ENCODE data around the gene UBL3.

The UBL3 gene

DNA sequence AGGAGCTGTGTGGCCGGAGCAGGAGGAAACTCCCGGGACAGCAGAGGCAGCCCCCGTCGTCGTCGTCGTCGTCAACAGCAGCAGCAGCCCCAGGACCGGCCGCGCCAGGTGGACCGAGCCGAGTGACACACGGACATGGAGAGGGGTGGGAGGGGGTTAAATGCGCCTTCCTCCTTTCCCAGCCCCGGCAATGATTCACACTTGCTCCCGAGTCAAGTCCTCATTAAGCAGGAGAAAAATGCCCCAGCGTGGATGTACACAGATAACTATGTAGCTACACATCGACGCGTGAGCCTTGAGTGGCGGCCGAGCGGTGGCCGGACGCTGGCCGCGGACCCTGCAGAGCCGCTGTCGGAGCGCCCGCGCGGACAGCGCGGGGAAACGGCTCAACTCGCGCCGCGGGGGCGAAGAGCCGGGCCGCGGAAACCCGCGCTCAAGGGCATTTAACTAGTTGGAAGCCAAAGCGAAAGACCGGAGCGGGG lies 645 bp downstream of the UBL3 start:
- peak overlapping the region; percentile 81 for H4K12ac ChIP-seq (ENCODE audit: low read depth, low read length)
- H3K36me3 ChIP-seq (ENCODE audit: control insufficient read depth in 1 of 2, insufficient read depth in 2 of 2, low read length in 2 of 2), result no peaks in the 10 kb centered on the region
- no peaks in the 10 kb centered on the region for H3K27me3 ChIP-seq (ENCODE audit: insufficient read depth, low read length)
- DNase-seq, result peak; percentile 93 to 95
- H4K8ac ChIP-seq (ENCODE audit: low read depth, low read length), result peak overlapping the region; percentile 87
- H3K27ac ChIP-seq (ENCODE audit: low read depth, low read length), result peak overlapping the region; percentile 100
- peak overlapping the region; percentile 61 for H2BK12ac ChIP-seq (ENCODE audit: low read length)
- H3K9me3 ChIP-seq (ENCODE audit: insufficient read depth, low read depth, low read length), result no peaks in the 10 kb centered on the region
- H3K4me2 ChIP-seq (ENCODE audit: low read length), result peak overlapping the region; percentile 72
- peak overlapping the region; percentile 74 for H2AFZ ChIP-seq (ENCODE audit: insufficient read depth, low read length, poor library complexity)
- peak overlapping the region; percentile 91 for H3K23ac ChIP-seq (ENCODE audit: low read length)
- peak overlapping the region; percentile 98 for H2BK120ac ChIP-seq (ENCODE audit: insufficient read depth, low read length, poor library complexity)
- peaks cover 23% of the 10 kb centered on the region for H3K79me1 ChIP-seq (ENCODE audit: low read length)
- peak overlapping the region; percentile 89 for H3K4ac ChIP-seq (ENCODE audit: low read depth, low read length)
- H3K4me1 ChIP-seq (ENCODE audit: control insufficient read depth in 1 of 2, insufficient read depth in 2 of 2, low read length in 2 of 2), result no peaks in the 10 kb centered on the region
- peak overlapping the region; percentile 95 for H2AK5ac ChIP-seq (ENCODE audit: low read length)
- H3K9ac ChIP-seq (ENCODE audit: low read length), result peak overlapping the region; percentile 100
- H3K18ac ChIP-seq (ENCODE audit: low read length), result peak overlapping the region; percentile 96
- H3K79me2 ChIP-seq (ENCODE audit: control insufficient read depth, insufficient read depth, low read length, poor library complexity), result peaks cover 19% of the 10 kb centered on the region
- H3K4me3 ChIP-seq (ENCODE audit: low read depth, low read length), result peak overlapping the region; percentile 98
- peak overlapping the region; percentile 99 for H2BK5ac ChIP-seq (ENCODE audit: low read depth, low read length, poor library complexity)
- H3K14ac ChIP-seq (ENCODE audit: low read length), result peak overlapping the region; percentile 87
- peak overlapping the region; percentile 98 for H4K91ac ChIP-seq (ENCODE audit: low read depth, low read length)
- no CpG with 5 or more reads among the region's 50 CpGs for WGBS (ENCODE audit: extremely low coverage, insufficient coverage, insufficient read length)

DNA sequence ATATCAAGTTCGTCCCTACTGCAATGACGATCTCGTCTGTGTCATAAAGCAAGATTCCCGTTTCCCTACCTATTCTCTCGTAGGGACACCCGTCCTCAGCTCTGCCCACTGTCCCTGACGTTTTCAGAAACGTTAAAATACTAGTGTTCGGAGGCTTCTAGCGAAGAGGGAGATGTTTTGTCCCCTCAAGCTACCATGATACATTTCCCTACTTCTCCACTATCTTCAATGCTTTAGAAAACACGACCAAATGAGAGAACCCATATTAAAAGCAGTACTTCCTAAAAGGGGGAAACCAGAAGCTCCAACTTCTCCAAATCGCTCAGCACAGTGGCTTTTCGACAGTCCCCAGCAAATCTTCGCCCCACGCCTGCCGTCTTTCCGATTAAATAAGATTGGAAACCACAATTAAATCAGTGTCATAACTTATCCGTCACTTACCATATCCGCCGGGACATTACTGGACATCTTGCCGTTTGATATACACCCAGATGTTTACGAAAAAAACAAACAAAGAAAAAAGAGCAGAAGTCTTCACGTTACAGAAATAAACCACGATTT lies 1.3 kb downstream of the UBL3 start:
- Histone ChIP-seq H2BK12ac (ENCODE audit: low read length) (no peak overlapping the region), H3K23ac (ENCODE audit: low read length) (no peak overlapping the region), H4K8ac (ENCODE audit: low read depth, low read length) (no peak overlapping the region), H4K91ac (ENCODE audit: low read depth, low read length) (peak overlapping the region; percentile 98), H3K14ac (ENCODE audit: low read length) (peak overlapping the region; percentile 87), H3K36me3 (ENCODE audit: control insufficient read depth in 1 of 2, insufficient read depth in 2 of 2, low read length in 2 of 2) (no peaks in the 10 kb centered on the region), H3K9me3 (ENCODE audit: insufficient read depth, low read depth, low read length) (no peaks in the 10 kb centered on the region), H3K27me3 (ENCODE audit: insufficient read depth, low read length) (no peaks in the 10 kb centered on the region), H3K18ac (ENCODE audit: low read length) (no peak overlapping the region), H2AFZ (ENCODE audit: insufficient read depth, low read length, poor library complexity) (peak overlapping the region; percentile 59), H4K12ac (ENCODE audit: low read depth, low read length) (no peak overlapping the region), H3K9ac (ENCODE audit: low read length) (peak overlapping the region; percentile 100), H3K4me1 (ENCODE audit: control insufficient read depth in 1 of 2, insufficient read depth in 2 of 2, low read length in 2 of 2) (no peaks in the 10 kb centered on the region), H3K4me2 (ENCODE audit: low read length) (peak overlapping the region; percentile 72), H3K4ac (ENCODE audit: low read depth, low read length) (peak overlapping the region; percentile 89), H3K79me2 (ENCODE audit: control insufficient read depth, insufficient read depth, low read length, poor library complexity) (peaks cover 19% of the 10 kb centered on the region), H2BK120ac (ENCODE audit: insufficient read depth, low read length, poor library complexity) (peak overlapping the region; percentile 98), H2AK5ac (ENCODE audit: low read length) (no peak overlapping the region), H3K79me1 (ENCODE audit: low read length) (peaks cover 23% of the 10 kb centered on the region), H2BK5ac (ENCODE audit: low read depth, low read length, poor library complexity) (peak overlapping the region; percentile 99), H3K27ac (ENCODE audit: low read depth, low read length) (peak overlapping the region; percentile 100), H3K4me3 (ENCODE audit: low read depth, low read length) (peak overlapping the region; percentile 98)
- WGBS (ENCODE audit: extremely low coverage, insufficient coverage, insufficient read length), result no CpG with 5 or more reads among the region's 24 CpGs
- peak in 1 of 2 donors; percentile 55 for DNase-seq

DNA sequence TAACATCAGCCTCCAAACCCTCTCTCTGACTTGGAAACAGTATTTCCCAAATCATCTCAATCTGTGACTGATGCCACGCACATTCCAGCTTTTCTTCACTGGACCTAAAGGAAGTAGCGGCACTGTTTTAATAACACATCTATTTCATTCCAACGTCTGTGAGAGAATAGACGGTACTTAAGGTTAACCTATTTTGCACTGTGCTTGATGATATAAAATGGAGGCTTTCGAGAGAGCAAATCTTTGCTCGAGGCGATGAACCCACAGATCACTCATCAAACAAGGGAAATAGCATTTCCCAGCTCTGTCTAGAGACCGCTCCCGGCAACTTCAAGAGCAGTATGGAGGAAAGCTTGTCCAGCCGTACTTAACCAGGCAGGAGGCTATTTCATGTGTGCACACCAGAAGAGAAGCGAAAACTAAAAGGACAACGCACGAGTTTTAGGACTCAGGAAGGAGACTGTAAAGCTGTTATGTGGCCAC lies 2.9 kb downstream of the UBL3 start:
- no peak overlapping the region for H2AFZ ChIP-seq (ENCODE audit: insufficient read depth, low read length, poor library complexity)
- no CpG with 5 or more reads among the region's 13 CpGs for WGBS (ENCODE audit: extremely low coverage, insufficient coverage, insufficient read length)
- peak overlapping the region; percentile 59 for H3K4me2 ChIP-seq (ENCODE audit: low read length)
- peak overlapping the region; percentile 64 for H3K4me3 ChIP-seq (ENCODE audit: low read depth, low read length)
- H2BK120ac ChIP-seq (ENCODE audit: insufficient read depth, low read length, poor library complexity), result peak overlapping the region; percentile 15
- H3K14ac ChIP-seq (ENCODE audit: low read length), result peak overlapping the region; percentile 49
- H3K36me3 ChIP-seq (ENCODE audit: control insufficient read depth in 1 of 2, insufficient read depth in 2 of 2, low read length in 2 of 2), result no peaks in the 10 kb centered on the region
- H3K79me2 ChIP-seq (ENCODE audit: control insufficient read depth, insufficient read depth, low read length, poor library complexity), result peaks cover 21% of the 10 kb centered on the region
- H4K8ac ChIP-seq (ENCODE audit: low read depth, low read length), result peak overlapping the region; percentile 35
- no peak overlapping the region for H2BK12ac ChIP-seq (ENCODE audit: low read length)
- H3K27ac ChIP-seq (ENCODE audit: low read depth, low read length), result peak overlapping the region; percentile 78
- peak overlapping the region; percentile 85 for H3K4ac ChIP-seq (ENCODE audit: low read depth, low read length)
- peak overlapping the region; percentile 67 for H4K91ac ChIP-seq (ENCODE audit: low read depth, low read length)
- H2AK5ac ChIP-seq (ENCODE audit: low read length), result no peak overlapping the region
- no peaks in the 10 kb centered on the region for H3K27me3 ChIP-seq (ENCODE audit: insufficient read depth, low read length)
- H3K23ac ChIP-seq (ENCODE audit: low read length), result no peak overlapping the region
- peak in 1 of 2 donors; percentile 44 for DNase-seq
- H3K18ac ChIP-seq (ENCODE audit: low read length), result peak overlapping the region; percentile 65
- peak overlapping the region; percentile 76 for H3K9ac ChIP-seq (ENCODE audit: low read length)
- H3K4me1 ChIP-seq (ENCODE audit: control insufficient read depth in 1 of 2, insufficient read depth in 2 of 2, low read length in 2 of 2), result no peaks in the 10 kb centered on the region
- peaks cover 21% of the 10 kb centered on the region for H3K79me1 ChIP-seq (ENCODE audit: low read length)
- H4K12ac ChIP-seq (ENCODE audit: low read depth, low read length), result no peak overlapping the region
- no peaks in the 10 kb centered on the region for H3K9me3 ChIP-seq (ENCODE audit: insufficient read depth, low read depth, low read length)
- H2BK5ac ChIP-seq (ENCODE audit: low read depth, low read length, poor library complexity), result peak overlapping the region; percentile 77

DNA sequence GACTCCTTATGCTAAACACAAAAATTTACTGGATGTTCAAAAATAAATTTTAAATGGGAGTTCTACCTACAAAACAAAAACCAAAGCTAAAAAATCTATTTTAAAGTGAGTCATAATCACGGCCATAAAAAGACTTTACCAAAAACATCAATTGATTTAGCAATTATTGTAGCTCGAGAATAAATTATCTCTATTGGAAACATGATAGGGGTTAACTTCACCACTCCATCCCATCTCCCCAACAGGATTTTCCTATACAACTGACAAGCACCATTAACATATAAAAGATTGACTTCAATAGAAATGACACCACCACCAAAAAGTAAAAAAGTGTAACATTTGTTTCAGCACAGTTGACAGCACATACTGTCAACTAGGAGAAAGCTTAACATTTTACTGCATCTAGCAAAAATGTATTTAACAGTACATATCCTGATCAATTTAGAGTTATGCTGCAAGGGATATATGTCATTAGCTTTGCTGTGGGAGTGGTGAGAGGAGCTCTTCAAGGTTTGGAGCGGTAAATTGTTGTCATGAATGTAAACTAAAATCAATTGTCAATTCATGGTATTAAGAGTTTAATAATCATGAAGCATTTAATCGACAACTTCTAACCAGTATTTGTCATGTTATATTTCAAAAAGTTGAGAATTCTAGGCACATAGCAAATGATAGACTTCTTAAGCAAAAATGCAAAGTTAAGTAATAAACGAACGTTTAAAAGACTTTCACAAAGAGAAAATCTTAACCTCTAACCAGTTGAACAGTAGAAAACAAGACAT lies 3.8 kb downstream of the UBL3 start:
- H2AK5ac ChIP-seq (ENCODE audit: low read length), result no peak overlapping the region
- H3K4me2 ChIP-seq (ENCODE audit: low read length), result peak overlapping the region; percentile 59
- no peak overlapping the region for H3K4me3 ChIP-seq (ENCODE audit: low read depth, low read length)
- H3K23ac ChIP-seq (ENCODE audit: low read length), result no peak overlapping the region
- H3K79me1 ChIP-seq (ENCODE audit: low read length), result peaks cover 24% of the 10 kb centered on the region
- H3K9me3 ChIP-seq (ENCODE audit: insufficient read depth, low read depth, low read length), result no peaks in the 10 kb centered on the region
- H3K27ac ChIP-seq (ENCODE audit: low read depth, low read length), result no peak overlapping the region
- no peak overlapping the region for H3K18ac ChIP-seq (ENCODE audit: low read length)
- no peaks in the 10 kb centered on the region for H3K27me3 ChIP-seq (ENCODE audit: insufficient read depth, low read length)
- no peak overlapping the region for H2BK5ac ChIP-seq (ENCODE audit: low read depth, low read length, poor library complexity)
- no peak overlapping the region for H4K91ac ChIP-seq (ENCODE audit: low read depth, low read length)
- H3K36me3 ChIP-seq (ENCODE audit: control insufficient read depth in 1 of 2, insufficient read depth in 2 of 2, low read length in 2 of 2), result no peaks in the 10 kb centered on the region
- peaks cover 0 to 2% of the 10 kb centered on the region in 2 experiments for H3K4me1 ChIP-seq (ENCODE audit: control insufficient read depth in 1 of 2, insufficient read depth in 2 of 2, low read length in 2 of 2)
- no peak overlapping the region for H4K12ac ChIP-seq (ENCODE audit: low read depth, low read length)
- no peak overlapping the region for H3K14ac ChIP-seq (ENCODE audit: low read length)
- no CpG with 5 or more reads among the region's 6 CpGs for WGBS (ENCODE audit: extremely low coverage, insufficient coverage, insufficient read length)
- H2BK120ac ChIP-seq (ENCODE audit: insufficient read depth, low read length, poor library complexity), result no peak overlapping the region
- H2BK12ac ChIP-seq (ENCODE audit: low read length), result no peak overlapping the region
- no peak overlapping the region for H3K9ac ChIP-seq (ENCODE audit: low read length)
- H2AFZ ChIP-seq (ENCODE audit: insufficient read depth, low read length, poor library complexity), result no peak overlapping the region
- no peak overlapping the region for H4K8ac ChIP-seq (ENCODE audit: low read depth, low read length)
- DNase-seq, result no peak
- H3K4ac ChIP-seq (ENCODE audit: low read depth, low read length), result no peak overlapping the region
- peaks cover 23% of the 10 kb centered on the region for H3K79me2 ChIP-seq (ENCODE audit: control insufficient read depth, insufficient read depth, low read length, poor library complexity)

All from trophoblast cell (in vitro differentiated cells and primary cell).